RCC 7860 (cell line): ENCODE data around the gene CUL9.

Experiments
- DNase-seq: peaks from one replicate; pipeline ENCODE4 v3.0.0-alpha.2; 2015; ENCODE audit warnings: low spot score
- FAIRE-seq: peaks from 2 replicates; lab custom pipeline; 2012; peaks lifted over from hg19 to GRCh38; lab: Jason Lieb, UNC

The CUL9 gene

DNA sequence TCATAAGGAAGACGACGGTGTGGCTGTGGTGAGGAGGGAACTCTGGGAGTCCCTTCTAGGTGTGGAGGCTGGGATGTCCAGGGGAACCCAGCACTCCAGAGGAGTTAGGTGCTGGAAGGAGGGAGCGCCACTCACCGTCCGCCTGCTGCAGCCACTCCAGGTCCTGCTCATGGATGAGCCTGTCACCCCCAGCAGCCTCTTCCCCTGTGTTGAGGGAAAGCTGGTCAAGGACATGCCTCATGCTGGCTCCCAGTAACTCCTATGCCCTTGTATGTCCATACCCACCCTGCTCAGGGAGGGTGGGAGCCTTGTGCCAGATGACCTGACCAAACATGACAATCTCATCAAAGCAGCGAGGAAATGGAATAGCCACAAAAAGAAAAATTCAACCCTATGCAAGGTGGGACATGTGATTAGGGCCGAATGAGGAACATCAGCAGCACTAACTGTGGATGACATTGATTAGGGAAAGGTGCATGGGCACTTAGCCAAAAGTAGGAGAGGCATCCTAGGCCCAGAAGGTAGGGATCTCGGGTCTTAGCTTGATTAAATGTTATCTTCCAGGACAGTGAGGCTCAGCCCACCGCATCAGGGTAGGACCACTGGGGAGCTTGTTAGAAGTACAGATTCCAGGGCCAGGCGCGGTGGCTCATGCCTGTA lies 44.3 kb downstream of the CUL9 start:
- DNase-seq (no peak), FAIRE-seq (no peak)

- FAIRE-seq (no peak), DNase-seq (peak; percentile 11)
Measured at GRCh38 chr6:43228951-43229802, 47.2 kb downstream of the CUL9 start, which contains the start of gene DNPH1. DNPH1 (minus strand) TSS chr6:43229481; CDS start chr6:43229456, 25 bp downstream.

DNA sequence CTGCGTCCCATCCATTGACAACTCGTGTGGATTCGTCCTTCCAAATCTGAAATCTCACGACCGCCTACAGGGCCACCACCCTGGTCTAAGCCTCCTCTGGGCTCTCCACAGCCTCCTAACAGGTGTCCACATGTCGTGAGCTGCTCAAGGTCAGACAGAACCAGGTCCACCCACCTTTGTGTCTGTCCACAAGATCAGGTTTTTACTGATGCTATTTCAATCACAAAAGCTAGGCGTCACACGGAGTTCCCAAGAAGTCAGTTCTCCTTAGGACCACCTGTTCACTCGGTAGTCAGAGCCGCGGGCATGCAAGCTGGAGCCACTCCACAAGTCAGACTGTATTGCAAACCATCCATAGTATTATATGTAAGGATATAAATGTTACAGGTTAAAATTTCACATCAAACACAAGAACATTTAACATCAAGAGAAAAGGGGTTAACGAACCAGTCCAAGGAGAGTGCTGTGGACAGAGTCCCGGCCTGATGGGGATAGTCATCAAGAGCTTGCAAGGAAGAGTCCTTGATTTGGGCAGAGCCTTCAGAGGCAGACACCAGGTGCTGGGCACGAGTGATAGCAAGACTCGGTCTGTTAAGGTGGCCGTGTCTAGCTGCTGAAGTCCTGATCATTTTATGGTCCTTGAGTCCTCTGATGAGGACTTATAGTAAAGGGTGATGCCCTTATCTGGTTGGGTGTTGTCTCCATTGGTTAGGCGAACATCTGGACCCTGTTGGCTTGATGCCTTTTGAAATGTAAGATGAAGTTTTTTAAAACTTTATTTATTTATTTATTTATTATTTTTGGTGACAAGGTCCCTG lies 48.0 kb downstream of the CUL9 start:
- no peak for DNase-seq
- FAIRE-seq: no peak

- FAIRE-seq: no peak
- no peak for DNase-seq
Measured at GRCh38 chr6:43231053-43231452, 49.1 kb downstream of the CUL9 start.

GRCh38 chr6:43231735-43232450 lies 49.9 kb downstream of the CUL9 start:
- FAIRE-seq: no peak
- no peak for DNase-seq

GRCh38 chr6:43235841-43236240 lies 53.8 kb downstream of the CUL9 start:
- DNase-seq (no peak), FAIRE-seq (no peak)

DNA sequence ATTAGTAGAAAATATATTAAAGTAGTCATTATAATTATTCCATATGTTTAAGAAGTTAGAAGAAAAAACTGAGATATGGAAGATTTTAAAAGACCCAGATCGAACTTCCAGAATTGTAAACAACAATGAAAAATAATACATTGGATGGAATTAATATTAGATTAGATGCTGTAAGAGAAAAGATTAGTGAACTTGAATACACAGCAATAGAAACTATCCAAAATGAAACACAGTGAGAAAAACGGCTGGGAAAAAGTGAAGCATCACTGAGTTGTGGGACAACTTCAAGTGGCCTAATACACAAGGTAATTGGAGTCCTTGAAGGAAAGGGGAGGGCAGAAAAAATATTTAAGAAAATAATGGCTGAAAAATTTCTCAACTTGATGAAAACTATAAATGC lies 57.1 kb downstream of the CUL9 start:
- DNase-seq (no peak), FAIRE-seq (no peak)

DNA sequence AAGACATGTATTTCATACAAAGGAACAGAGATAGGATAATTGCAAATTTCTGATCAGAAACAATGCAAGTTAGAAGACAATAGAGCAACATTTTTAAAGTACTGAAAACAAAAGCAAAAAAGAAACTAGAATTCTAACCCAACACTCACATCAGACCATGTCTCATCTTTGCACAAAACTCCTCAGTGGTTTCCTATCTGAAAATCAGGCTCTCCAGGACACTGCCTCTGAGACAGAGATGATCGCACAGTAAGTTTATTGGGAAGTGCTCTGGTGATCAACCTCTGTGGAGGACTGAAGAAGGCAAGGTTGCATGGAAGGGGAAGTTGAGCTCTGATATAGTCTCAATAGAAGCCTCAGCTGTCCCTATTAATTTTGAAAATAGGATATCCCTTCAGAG lies 59.0 kb downstream of the CUL9 start:
- FAIRE-seq (no peak), DNase-seq (no peak)

- FAIRE-seq (no peak), DNase-seq (no peak)
Measured at GRCh38 chr6:43241446-43241845, 59.5 kb downstream of the CUL9 start.

GRCh38 chr6:43242908-43243663 lies 61.1 kb downstream of the CUL9 start, which contains the start of gene TTBK1:
TTBK1 (plus strand) TSS chr6:43243481; CDS start chr6:43246661, 3,180 bp downstream.
- FAIRE-seq (no peak), DNase-seq (no peak)

DNA sequence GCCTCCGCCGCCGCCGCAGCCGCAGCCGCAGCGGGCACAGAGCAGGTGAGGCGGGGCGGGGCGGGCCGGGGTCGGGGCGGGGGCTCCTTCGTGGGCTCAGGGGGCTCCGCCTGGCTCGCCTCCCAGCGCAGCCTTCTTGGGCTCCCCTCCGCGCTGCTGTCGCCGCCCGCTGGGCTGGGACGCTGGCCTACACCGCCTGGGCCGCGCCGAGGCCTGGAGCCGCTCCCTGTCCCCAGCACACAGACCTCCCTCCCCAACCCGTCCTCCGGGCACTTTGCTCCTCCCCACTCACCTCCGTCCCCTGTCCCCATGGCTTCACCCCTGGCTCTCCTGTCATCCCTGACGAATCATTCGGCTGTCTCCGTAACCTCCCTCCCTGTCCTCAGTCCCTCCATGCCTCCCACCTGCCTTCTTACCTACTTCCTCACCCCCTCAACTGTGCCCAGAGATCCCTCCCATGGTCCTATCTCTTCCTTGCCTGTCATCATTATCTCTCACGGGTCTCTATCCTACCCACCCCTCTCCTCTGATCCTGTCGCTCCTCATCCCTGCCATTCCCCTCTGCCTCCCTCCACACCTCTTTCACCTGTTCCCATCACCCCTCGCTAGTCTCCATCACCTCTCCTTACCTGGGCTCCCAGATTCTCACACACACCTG lies 61.8 kb downstream of the CUL9 start:
- DNase-seq (no peak), FAIRE-seq (no peak)

GRCh38 chr6:43246301-43247113 lies 64.5 kb downstream of the CUL9 start:
- no peak for FAIRE-seq
- no peak for DNase-seq

GRCh38 chr6:43247114-43247999 lies 65.4 kb downstream of the CUL9 start:
- no peak for FAIRE-seq
- no peak for DNase-seq

DNA sequence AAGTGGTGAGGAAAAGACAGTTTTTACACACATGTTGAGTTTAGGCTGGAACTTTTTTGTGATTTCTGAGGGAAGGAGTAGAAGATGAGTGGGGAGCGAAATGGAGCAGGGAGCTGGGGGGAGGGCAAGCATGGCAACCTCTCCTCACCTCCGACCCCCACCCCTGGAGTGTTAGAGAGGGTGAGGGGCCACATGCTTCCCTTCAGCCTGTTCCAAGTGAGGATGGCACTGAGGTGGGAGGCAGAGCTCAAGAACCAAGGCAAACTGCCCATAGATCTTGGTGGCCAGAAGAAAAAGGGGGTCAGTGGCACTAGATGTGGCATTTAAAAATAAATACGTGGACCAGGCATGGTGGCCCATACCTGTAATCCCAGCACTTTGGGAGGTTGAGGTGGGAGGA lies 66.1 kb downstream of the CUL9 start:
- FAIRE-seq: no peak
- DNase-seq: no peak

- no peak for FAIRE-seq
- DNase-seq: no peak
Measured at GRCh38 chr6:43248791-43249190, 66.8 kb downstream of the CUL9 start.

DNA sequence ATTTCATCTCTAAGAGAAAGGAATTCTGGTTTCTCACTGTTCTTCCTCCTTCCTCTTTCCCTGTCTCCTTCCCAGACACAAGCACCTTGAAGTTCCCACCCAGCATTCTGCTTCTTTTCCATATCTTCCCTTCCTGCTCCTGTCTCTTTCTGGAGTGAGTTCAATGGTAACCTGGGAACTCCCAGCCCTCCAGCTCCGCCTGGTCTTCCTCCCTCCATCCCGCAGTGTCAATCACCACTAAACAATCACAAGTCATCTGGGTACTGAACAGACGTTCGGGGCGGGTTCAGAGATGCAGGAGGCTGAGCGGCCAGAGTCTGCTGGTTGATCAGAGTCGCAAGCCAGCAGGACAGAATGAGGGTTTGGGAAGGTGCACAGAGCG lies 69.0 kb downstream of the CUL9 start:
- FAIRE-seq: no peak
- DNase-seq: no peak

- no peak for FAIRE-seq
Measured at GRCh38 chr6:43253401-43253800, 71.4 kb downstream of the CUL9 start.

More at GRCh38 chr6:43253401-43253800, 71.4 kb downstream of the CUL9 start:
- no peak for DNase-seq
